ENCODE results near the gene NAV2.

Gene NAV2

DNA sequence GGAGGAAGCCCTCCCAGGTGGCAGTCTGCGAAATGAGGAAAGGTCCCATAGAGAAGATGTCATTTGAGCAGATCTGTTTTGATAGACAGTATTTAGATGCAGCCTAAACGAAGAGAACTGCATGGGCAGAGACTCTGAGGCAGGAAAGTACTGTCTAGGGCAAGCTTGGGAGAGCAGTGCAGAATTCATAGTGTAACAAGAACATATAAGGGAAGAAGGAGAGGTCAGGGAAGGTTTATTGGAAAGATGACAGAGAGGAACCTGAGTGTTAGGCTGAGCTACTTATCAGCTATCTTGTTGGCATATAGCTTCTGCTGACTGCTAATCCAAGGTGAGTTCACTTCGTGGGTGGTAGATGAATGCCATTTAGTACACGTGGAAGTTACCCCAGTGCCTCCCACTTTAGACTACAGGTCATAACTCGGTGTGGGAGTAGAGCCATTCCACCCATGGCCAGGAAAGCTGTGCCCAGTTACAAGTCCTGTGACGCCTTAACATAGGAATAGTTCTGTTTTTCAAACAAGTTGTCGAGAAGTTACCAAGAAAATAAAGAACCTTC is 348.1 kb downstream of the NAV2 start:
- Histone ChIP-seq H3K27ac (ENCODE audit: low read length) (no peak overlapping the region), H3K4me3 (ENCODE audit: low read length) (no peak overlapping the region), H3K4me1 (ENCODE audit: control insufficient read depth, insufficient read depth, low read length) (peaks cover 5% of the 10 kb centered on the region), H3K36me3 (ENCODE audit: control insufficient read depth, insufficient read depth, low read length) (peaks cover 7% of the 10 kb centered on the region; the same call in 1 of the 2 replicates), H3K27me3 (ENCODE audit: control insufficient read depth, insufficient read depth, low read length) (no peaks in the 10 kb centered on the region), H3K9me3 (ENCODE audit: control insufficient read depth, insufficient read depth, low read length) (no peaks in the 10 kb centered on the region)
- DNase-seq (ENCODE audit: low read depth, low spot score) = no peak
- WGBS (ENCODE audit: insufficient coverage, insufficient read length) = no CpG with 5 or more reads among the region's 7 CpGs

DNA sequence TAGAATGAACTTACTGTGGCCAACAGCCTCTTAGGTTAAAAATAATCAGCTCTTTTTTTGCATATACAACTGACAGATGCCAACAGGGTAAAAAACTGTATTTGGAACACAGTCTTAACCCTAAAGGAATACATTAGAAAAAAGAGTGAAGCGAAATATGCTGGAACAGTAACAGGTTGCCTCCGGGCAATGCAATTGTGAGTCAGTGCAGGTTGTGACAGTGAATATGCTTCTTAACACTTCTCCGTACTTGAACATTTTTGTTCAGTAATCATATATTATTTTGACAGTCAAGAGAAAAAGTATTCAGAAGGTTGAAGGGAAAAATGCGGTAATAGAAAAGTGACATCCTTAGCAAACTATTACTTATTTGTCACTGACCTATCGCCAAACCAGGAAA is 349.1 kb downstream of the NAV2 start:
- H3K27ac ChIP-seq (ENCODE audit: low read length) = no peak overlapping the region
- H3K27me3 ChIP-seq (ENCODE audit: control insufficient read depth, insufficient read depth, low read length) = no peaks in the 10 kb centered on the region
- H3K9me3 ChIP-seq (ENCODE audit: control insufficient read depth, insufficient read depth, low read length) = no peaks in the 10 kb centered on the region
- DNase-seq (ENCODE audit: low read depth, low spot score) = no peak
- no peak overlapping the region for H3K4me3 ChIP-seq (ENCODE audit: low read length)
- 0 out of 2 replicates have a peak, but pooled peaks cover 2% of the 10 kb centered on the region for H3K36me3 ChIP-seq (ENCODE audit: control insufficient read depth, insufficient read depth, low read length)
- WGBS (ENCODE audit: insufficient coverage, insufficient read length) = no CpG with 5 or more reads among the region's 5 CpGs
- peaks cover 5% of the 10 kb centered on the region for H3K4me1 ChIP-seq (ENCODE audit: control insufficient read depth, insufficient read depth, low read length)

DNA sequence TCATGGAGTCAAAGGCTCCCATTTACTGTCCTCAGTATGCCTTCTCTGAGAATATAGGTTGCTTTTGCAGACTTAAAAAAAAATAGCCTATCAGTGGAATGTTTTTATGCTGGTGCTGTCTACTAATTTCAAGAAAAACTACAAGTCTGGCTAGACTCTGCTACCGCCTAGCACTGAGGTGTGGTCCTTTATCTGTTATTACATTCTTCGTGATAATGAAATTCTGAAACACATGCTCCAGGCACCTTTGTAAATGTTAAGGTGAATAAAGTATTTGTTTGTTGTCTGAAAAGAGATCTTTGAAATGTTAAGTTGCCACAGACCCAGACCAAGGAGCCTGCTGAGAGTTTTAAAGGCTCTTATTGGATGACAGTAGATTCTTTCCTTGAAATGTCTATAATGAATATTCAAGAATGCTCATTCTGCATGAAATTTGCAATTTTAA is 352.3 kb downstream of the NAV2 start:
- Histone ChIP-seq H3K4me3 (ENCODE audit: low read length) (no peak overlapping the region), H3K27ac (ENCODE audit: low read length) (no peak overlapping the region), H3K4me1 (ENCODE audit: control insufficient read depth, insufficient read depth, low read length) (peaks cover 5% of the 10 kb centered on the region), H3K27me3 (ENCODE audit: control insufficient read depth, insufficient read depth, low read length) (no peaks in the 10 kb centered on the region), H3K36me3 (ENCODE audit: control insufficient read depth, insufficient read depth, low read length) (peaks cover 3% of the 10 kb centered on the region; the same call in 1 of the 2 replicates), H3K9me3 (ENCODE audit: control insufficient read depth, insufficient read depth, low read length) (no peaks in the 10 kb centered on the region)
- no peak for DNase-seq (ENCODE audit: low read depth, low spot score)
- WGBS (ENCODE audit: insufficient coverage, insufficient read length) = no CpG with 5 or more reads among the region's 2 CpGs

DNA sequence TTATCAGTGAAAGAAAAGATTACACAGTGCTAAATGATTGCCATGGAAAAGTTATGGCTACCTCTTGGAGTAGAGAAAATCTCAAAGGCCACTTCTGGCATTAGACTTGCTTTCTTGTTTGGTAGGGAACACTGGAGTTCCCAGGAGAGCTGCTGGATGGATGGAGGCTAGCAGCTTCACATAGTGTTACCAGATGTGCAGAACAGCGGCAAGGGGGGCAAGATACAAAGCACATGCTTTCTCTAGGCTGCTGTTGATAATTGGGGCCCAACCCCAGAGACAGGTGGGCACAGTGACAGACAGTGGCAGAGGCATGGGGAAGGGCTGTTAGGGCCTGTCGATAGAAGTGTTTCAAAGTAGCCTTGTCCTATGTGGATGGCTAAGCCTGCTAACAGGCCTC is 352.8 kb downstream of the NAV2 start:
- Histone ChIP-seq H3K4me1 (ENCODE audit: control insufficient read depth, insufficient read depth, low read length) (peaks cover 5% of the 10 kb centered on the region), H3K36me3 (ENCODE audit: control insufficient read depth, insufficient read depth, low read length) (peaks cover 3% of the 10 kb centered on the region; the same call in 1 of the 2 replicates), H3K27me3 (ENCODE audit: control insufficient read depth, insufficient read depth, low read length) (no peaks in the 10 kb centered on the region), H3K9me3 (ENCODE audit: control insufficient read depth, insufficient read depth, low read length) (no peaks in the 10 kb centered on the region), H3K27ac (ENCODE audit: low read length) (peak overlapping the region; percentile 54), H3K4me3 (ENCODE audit: low read length) (no peak overlapping the region)
- DNase-seq (ENCODE audit: low read depth, low spot score) = no peak
- no CpG with 5 or more reads among the region's 2 CpGs for WGBS (ENCODE audit: insufficient coverage, insufficient read length)

DNA sequence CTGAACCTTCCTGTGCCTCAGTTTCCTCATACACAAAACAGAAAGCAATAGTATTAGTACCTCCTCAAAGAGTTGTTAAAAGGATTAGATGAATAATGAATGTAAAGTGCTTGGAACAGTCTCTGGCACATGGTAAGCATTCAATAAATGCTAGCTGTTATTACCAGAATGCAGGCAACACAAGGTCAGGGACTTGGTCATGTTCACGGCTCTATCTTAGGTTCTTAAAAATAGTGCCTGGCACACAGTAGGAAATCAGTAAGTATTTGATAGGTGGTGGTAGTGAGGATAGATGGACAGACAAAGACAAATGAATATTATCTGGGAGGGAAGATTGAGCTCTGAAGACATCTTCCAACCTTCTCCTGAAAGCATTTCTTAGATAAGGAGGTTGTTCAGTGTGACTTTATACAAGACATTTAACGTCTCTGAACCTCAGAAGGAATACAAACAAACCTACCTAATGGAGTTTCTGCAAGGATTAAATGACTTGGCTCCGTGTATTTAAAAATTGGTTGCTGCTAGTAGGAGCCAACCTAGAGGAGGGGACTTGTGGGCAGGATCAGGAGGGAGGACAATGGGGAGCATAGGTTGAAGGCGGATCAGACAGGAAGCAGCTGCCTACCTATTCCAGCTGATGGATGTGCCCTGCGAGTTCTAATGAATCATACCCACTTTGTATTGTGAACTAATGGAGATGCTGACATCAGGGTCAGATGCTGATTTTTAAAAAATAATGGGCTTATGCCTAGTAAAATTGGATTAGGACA is 353.6 kb downstream of the NAV2 start:
- no peak for DNase-seq (ENCODE audit: low read depth, low spot score)
- no CpG with 5 or more reads among the region's 5 CpGs for WGBS (ENCODE audit: insufficient coverage, insufficient read length)
- peaks cover 3% of the 10 kb centered on the region; the same call in 1 of the 2 replicates for H3K36me3 ChIP-seq (ENCODE audit: control insufficient read depth, insufficient read depth, low read length)

DNA sequence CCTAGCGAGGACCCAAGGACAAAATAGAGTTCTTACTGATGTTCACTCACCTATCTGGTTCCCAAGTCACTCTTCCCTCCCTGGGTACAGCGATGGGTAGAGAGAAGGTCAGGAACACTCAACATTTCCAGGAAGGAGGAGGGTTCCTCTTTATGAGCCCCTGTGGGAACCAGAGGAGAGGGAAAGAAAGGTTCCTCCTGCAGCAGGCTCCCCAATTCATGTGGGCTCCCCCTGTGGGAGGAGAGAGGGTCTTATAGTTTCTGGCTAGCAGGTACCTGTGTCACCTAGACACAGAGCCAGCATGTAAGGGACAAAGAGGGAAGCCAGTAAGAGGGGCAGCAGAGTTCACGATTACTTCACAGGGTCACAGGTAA is 354.1 kb downstream of the NAV2 start:
- Histone ChIP-seq H3K4me3 (ENCODE audit: low read length) (no peak overlapping the region), H3K27me3 (ENCODE audit: control insufficient read depth, insufficient read depth, low read length) (no peaks in the 10 kb centered on the region), H3K27ac (ENCODE audit: low read length) (no peak overlapping the region), H3K36me3 (ENCODE audit: control insufficient read depth, insufficient read depth, low read length) (peaks cover 3% of the 10 kb centered on the region; the same call in 1 of the 2 replicates), H3K4me1 (ENCODE audit: control insufficient read depth, insufficient read depth, low read length) (peaks cover 5% of the 10 kb centered on the region), H3K9me3 (ENCODE audit: control insufficient read depth, insufficient read depth, low read length) (no peaks in the 10 kb centered on the region)
- no CpG with 5 or more reads among the region's 3 CpGs for WGBS (ENCODE audit: insufficient coverage, insufficient read length)
- DNase-seq (ENCODE audit: low read depth, low spot score) = no peak

More for the DNA sequence above, 353.6 kb downstream of the NAV2 start:
- Histone ChIP-seq H3K4me1 (ENCODE audit: control insufficient read depth, insufficient read depth, low read length) (peaks cover 5% of the 10 kb centered on the region), H3K27ac (ENCODE audit: low read length) (no peak overlapping the region), H3K9me3 (ENCODE audit: control insufficient read depth, insufficient read depth, low read length) (no peaks in the 10 kb centered on the region), H3K4me3 (ENCODE audit: low read length) (no peak overlapping the region), H3K27me3 (ENCODE audit: control insufficient read depth, insufficient read depth, low read length) (no peaks in the 10 kb centered on the region)

DNA sequence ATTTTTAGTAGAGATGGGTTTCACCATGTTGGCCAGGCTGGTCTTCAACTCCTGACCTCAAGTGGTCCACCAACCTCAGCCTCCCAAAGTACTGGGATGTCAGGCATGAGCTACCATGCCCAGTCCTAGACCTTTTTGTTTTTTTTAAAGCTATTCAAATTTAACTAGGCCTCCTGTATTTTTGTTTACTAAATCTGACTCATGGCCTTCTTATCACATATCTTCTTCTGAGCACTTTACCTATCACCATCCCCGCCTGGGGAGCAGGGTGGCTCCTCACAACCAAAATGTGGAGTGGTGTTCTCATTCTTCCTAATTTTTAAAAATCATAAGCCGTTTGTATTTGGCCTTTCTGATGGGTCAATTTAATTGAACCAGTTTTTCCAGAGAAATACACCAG is 355.0 kb downstream of the NAV2 start:
- no peak overlapping the region for H3K4me3 ChIP-seq (ENCODE audit: low read length)
- no peak for DNase-seq (ENCODE audit: low read depth, low spot score)
- H3K27ac ChIP-seq (ENCODE audit: low read length) = no peak overlapping the region
- H3K27me3 ChIP-seq (ENCODE audit: control insufficient read depth, insufficient read depth, low read length) = no peaks in the 10 kb centered on the region
- WGBS (ENCODE audit: insufficient coverage, insufficient read length) = no CpG with 5 or more reads among the region's 2 CpGs
- H3K9me3 ChIP-seq (ENCODE audit: control insufficient read depth, insufficient read depth, low read length) = no peaks in the 10 kb centered on the region
- peaks cover 3% of the 10 kb centered on the region; the same call in 1 of the 2 replicates for H3K36me3 ChIP-seq (ENCODE audit: control insufficient read depth, insufficient read depth, low read length)
- H3K4me1 ChIP-seq (ENCODE audit: control insufficient read depth, insufficient read depth, low read length) = peaks cover 5% of the 10 kb centered on the region

DNA sequence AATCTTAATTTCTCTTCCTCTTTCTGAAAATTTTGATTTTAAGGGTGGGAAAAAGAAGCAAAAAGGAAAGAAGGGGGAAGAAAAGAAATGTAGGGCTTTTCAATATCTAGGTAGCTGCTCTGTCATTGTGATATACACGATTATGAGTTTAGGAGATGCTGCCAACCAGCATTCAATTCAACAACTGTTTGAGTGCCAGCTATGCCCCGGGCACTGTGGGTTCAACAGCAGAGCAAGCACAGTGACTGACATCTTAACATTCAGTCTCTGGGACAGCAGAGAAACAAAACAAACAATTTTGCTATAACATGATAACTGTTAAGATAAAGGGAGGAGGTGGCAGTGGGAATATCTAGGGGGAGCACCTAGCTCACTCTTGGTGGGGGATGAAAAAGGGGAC is 356.1 kb downstream of the NAV2 start:
- Histone ChIP-seq H3K4me1 (ENCODE audit: control insufficient read depth, insufficient read depth, low read length) (peaks cover 5% of the 10 kb centered on the region), H3K36me3 (ENCODE audit: control insufficient read depth, insufficient read depth, low read length) (peaks cover 3% of the 10 kb centered on the region; the same call in 1 of the 2 replicates), H3K4me3 (ENCODE audit: low read length) (no peak overlapping the region), H3K27me3 (ENCODE audit: control insufficient read depth, insufficient read depth, low read length) (no peaks in the 10 kb centered on the region), H3K27ac (ENCODE audit: low read length) (no peak overlapping the region), H3K9me3 (ENCODE audit: control insufficient read depth, insufficient read depth, low read length) (no peaks in the 10 kb centered on the region)
- no CpG with 5 or more reads among the region's 2 CpGs for WGBS (ENCODE audit: insufficient coverage, insufficient read length)
- DNase-seq (ENCODE audit: low read depth, low spot score) = no peak

DNA sequence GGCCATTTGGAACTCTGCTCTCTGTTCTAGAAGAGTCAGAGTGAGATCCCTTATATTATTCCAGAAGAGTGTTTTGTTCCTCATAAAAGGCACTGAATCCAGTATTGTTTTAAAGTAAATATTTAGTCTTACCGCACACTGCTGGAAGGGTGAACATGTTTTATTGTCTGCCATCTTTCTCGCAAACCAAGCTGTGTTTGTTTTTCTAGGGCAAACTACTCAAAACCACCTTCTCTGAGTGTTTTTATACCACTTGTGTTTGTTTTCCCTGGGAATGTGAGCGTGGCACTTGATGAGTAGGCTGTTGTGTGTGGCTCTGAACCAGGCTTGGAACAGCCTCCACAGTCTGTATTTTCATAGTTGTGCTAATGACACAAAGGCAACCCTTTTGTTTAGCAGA is 357.8 kb downstream of the NAV2 start:
- Histone ChIP-seq H3K4me3 (ENCODE audit: low read length) (no peak overlapping the region), H3K36me3 (ENCODE audit: control insufficient read depth, insufficient read depth, low read length) (peaks cover 3% of the 10 kb centered on the region; the same call in 1 of the 2 replicates), H3K27me3 (ENCODE audit: control insufficient read depth, insufficient read depth, low read length) (no peaks in the 10 kb centered on the region), H3K4me1 (ENCODE audit: control insufficient read depth, insufficient read depth, low read length) (peaks cover 2% of the 10 kb centered on the region; the same call in 1 of the 2 replicates), H3K9me3 (ENCODE audit: control insufficient read depth, insufficient read depth, low read length) (no peaks in the 10 kb centered on the region), H3K27ac (ENCODE audit: low read length) (no peak overlapping the region)
- WGBS (ENCODE audit: insufficient coverage, insufficient read length) = no CpG with 5 or more reads among the region's 3 CpGs
- no peak for DNase-seq (ENCODE audit: low read depth, low spot score)

DNA sequence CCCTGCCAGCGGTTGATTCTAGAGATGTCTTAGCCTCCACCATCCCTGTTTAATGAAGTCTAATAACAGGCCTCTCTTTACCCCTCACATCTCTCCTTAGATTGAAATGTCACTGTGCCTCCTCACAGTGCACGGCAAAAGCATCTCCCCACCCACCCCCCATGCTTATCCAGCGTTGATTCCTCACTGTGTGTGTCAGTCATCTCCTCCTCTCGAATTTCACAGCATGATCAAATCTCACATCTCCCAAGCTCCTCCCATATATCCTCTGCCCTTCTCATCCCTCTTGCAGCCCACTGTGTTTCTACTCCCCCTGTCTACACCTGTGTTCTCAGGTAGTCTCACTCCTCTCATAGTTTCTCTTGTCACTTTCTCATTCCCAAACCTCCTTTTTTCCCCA is 363.0 kb downstream of the NAV2 start:
- H3K36me3 ChIP-seq (ENCODE audit: control insufficient read depth, insufficient read depth, low read length) = peaks cover 7% of the 10 kb centered on the region; the same call in 1 of the 2 replicates
- no peak overlapping the region for H3K4me3 ChIP-seq (ENCODE audit: low read length)
- H3K27me3 ChIP-seq (ENCODE audit: control insufficient read depth, insufficient read depth, low read length) = no peaks in the 10 kb centered on the region
- no peak for DNase-seq (ENCODE audit: low read depth, low spot score)
- H3K9me3 ChIP-seq (ENCODE audit: control insufficient read depth, insufficient read depth, low read length) = no peaks in the 10 kb centered on the region
- no peak overlapping the region for H3K27ac ChIP-seq (ENCODE audit: low read length)
- WGBS (ENCODE audit: insufficient coverage, insufficient read length) = no CpG with 5 or more reads among the region's 4 CpGs
- H3K4me1 ChIP-seq (ENCODE audit: control insufficient read depth, insufficient read depth, low read length) = no peaks in the 10 kb centered on the region
